ENCODE data around the gene CANX.

Gene CANX

GRCh38 chr5:179773686-179774040 is 74.9 kb downstream of the CANX start:
- no peak for FAIRE-seq

GRCh38 chr5:179774442-179774841 is 75.7 kb downstream of the CANX start:
- FAIRE-seq (no peak), DNase-seq (ENCODE audit: insufficient read length, low spot score) (no peak)

More at GRCh38 chr5:179773686-179774040, 74.9 kb downstream of the CANX start:
- DNase-seq (ENCODE audit: insufficient read length, low spot score), result no peak

- FAIRE-seq, result no peak
Measured at GRCh38 chr5:179776411-179776938, 77.7 kb downstream of the CANX start.

GRCh38 chr5:179777456-179777855 is 78.7 kb downstream of the CANX start:
- no peak for FAIRE-seq
- DNase-seq (ENCODE audit: insufficient read length, low spot score), result no peak

More at GRCh38 chr5:179776411-179776938, 77.7 kb downstream of the CANX start:
- no peak for DNase-seq (ENCODE audit: insufficient read length, low spot score)

- DNase-seq (ENCODE audit: insufficient read length, low spot score), result no peak
- no peak for FAIRE-seq
Measured at GRCh38 chr5:179777909-179778308, 79.1 kb downstream of the CANX start.

GRCh38 chr5:179778591-179778990 is 79.8 kb downstream of the CANX start:
- FAIRE-seq (no peak), DNase-seq (ENCODE audit: insufficient read length, low spot score) (no peak)

GRCh38 chr5:179779826-179780225 is 81.1 kb downstream of the CANX start:
- no peak for FAIRE-seq
- DNase-seq (ENCODE audit: insufficient read length, low spot score), result no peak

GRCh38 chr5:179780362-179780761 is 81.6 kb downstream of the CANX start:
- FAIRE-seq, result no peak
- no peak for DNase-seq (ENCODE audit: insufficient read length, low spot score)

All from GM19239 (cell line).